Kidney epithelial cell (primary cell): Measurements from ENCODE around the gene DYNLT3. TPM values are rescaled to one million over a fixed set of nuclear protein-coding genes. Genes with fewer than 3 reads are reported as not detected.
A peak's percentile ranks its signal among the peaks of the same experiment; 100 is the strongest.

Source experiments
- DNase-seq: peaks from one replicate; pipeline ENCODE4 v3.0.0-alpha.2; 2010; ENCODE audit warnings: low read depth
- H3K27me3 ChIP-seq: 2 replicates; pipeline ENCODE4 v1.6.0; 2011; ENCODE audit warnings: low read length; ENCODE audit not compliant: control insufficient read depth, insufficient read depth
- H3K36me3 ChIP-seq: 2 replicates; pipeline ENCODE4 v1.5.1; 2011; ENCODE audit warnings: low read length; ENCODE audit not compliant: control insufficient read depth, insufficient read depth
- H3K4me3 ChIP-seq: 2 replicates; pipeline ENCODE4 v1.5.1; 2011; ENCODE audit warnings: low read depth, mild to moderate bottlenecking, control low read depth, low read length
- CTCF ChIP-seq: IDR thresholded peaks from 2 replicates; pipeline ENCODE4 v1.5.1; 2011; ENCODE audit warnings: mild to moderate bottlenecking, moderate library complexity, low read length, control low read depth, inconsistent platforms; ENCODE audit not compliant: insufficient read depth, poor library complexity, severe bottlenecking
- total RNA-seq: library from RNA; depleted of rRNA; stranded (reverse); fragments of >200 nt; gene quantifications from 2 replicates; pipeline ENCODE4 v1.2.3, GENCODE V29; 2015

The DYNLT3 gene
- total RNA-seq: 28.2 and 35.6 TPM in 2 replicates

DNA sequence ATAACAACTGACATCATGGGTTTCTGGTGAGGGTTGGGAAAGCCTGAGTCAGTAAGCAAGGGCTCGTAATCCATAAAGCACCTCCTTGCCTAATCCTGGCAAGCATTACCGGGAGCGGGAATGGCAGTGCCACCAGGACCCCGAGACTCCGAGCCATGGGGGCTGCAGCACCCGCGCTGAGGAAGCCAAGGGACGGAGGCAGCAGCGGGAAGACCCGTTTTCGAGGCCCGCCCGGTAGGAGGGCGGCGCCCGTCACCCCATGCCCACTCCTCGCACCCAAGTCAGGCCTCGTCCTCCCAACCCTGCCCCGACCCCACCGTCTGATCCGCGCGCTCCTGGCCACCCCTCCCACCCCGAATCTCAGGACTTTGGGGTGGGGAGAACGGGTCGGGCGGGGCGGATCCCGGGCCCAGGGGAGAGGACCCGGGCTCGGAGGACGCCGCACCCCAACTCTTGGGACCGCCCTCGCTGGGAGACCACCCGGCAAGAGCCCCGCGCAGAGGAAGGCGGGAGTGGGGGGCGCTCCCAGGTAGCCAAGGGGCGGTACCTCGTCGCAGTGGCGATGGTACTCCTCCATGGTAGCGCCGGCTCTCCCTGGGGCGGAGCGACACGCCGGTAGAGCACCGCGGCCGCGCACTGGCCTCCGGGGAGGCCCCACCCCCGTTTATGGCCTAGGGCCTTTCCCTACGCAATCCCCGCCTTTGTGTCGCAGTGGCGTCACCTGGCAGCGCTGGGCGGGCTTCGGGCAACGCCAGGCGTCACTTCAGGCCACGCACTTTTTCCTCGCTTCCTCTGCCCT lies at the start of gene DYNLT3:
DYNLT3 (minus strand) TSS at position 638 of the 799 bp plus-strand sequence; CDS start at position 577, 61 bp downstream.
- no peak for TF ChIP-seq CTCF
- DNase-seq: peak; percentile 26
- H3K27me3 ChIP-seq: no peaks in the 10 kb centered on the region

GRCh38 chrX:37896511-37896890 lies 49.1 kb upstream of the DYNLT3 start:
- H3K36me3 ChIP-seq: no peaks in the 10 kb centered on the region
- H3K4me3 ChIP-seq: no peak overlapping the region
- DNase-seq: no peak
- TF ChIP-seq CTCF: no peak
- no peaks in the 10 kb centered on the region for H3K27me3 ChIP-seq

More for the DNA sequence above, at the start of gene DYNLT3:
- no peaks in the 10 kb centered on the region for H3K36me3 ChIP-seq
- peak within 1 kb of the TSS; percentile 73 for H3K4me3 ChIP-seq

DNA sequence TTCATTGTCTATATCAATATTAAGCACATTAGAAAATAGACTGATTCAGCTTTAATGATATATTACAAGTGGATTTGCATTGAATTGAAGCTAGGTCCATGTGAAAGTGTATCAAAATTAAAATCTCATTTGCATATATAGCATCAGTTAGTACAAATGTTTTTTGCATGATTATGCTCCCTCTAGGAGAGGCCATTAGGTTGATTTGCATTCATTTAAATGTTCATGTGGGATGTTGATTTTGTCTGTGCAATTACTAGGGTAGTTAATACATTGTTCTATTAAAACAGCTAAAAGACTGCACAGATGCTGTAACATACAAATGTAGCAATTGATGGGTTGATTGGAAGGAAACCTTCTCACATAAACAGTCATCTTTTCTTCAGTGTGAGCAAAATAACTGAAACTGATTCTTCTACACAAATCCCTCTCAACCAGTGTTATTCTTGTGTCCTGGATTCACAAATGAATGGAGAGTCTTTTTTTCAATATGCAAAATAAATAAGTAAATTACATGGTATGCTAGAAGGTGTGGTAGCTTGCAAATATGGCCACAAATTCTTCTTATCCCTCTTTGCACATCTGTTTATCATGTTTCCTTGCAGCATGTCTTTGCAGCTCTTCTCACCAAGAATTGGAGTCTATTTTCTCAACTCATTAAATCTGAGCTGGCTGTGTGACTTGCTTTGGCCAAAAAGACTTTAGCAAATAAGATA lies 48.6 kb upstream of the DYNLT3 start:
- DNase-seq: no peak
- Histone ChIP-seq H3K36me3 (no peaks in the 10 kb centered on the region), H3K4me3 (no peak overlapping the region), H3K27me3 (no peaks in the 10 kb centered on the region)
- no peak for TF ChIP-seq CTCF

DNA sequence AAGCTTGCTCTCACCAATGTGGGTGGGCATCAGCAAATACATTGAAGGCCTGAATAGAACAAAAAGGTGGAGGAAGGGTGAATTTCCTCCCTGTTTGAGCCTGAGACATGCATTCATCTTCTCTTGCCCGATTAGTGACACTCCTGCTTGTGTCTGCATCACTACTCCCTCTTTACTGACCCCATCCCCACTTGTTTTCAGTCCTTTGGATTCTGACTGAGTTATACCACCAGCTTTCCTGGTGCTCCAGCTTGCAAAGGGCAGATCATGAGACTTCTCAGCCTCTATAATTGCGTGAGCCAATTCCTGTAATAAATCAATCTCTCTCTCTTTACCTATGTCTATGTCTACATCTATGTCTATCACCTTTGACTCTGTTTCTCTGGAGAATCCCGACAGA lies 47.4 kb upstream of the DYNLT3 start:
- H3K36me3 ChIP-seq: no peaks in the 10 kb centered on the region
- no peak for DNase-seq
- no peak for TF ChIP-seq CTCF
- no peaks in the 10 kb centered on the region for H3K27me3 ChIP-seq
- no peak overlapping the region for H3K4me3 ChIP-seq

DNA sequence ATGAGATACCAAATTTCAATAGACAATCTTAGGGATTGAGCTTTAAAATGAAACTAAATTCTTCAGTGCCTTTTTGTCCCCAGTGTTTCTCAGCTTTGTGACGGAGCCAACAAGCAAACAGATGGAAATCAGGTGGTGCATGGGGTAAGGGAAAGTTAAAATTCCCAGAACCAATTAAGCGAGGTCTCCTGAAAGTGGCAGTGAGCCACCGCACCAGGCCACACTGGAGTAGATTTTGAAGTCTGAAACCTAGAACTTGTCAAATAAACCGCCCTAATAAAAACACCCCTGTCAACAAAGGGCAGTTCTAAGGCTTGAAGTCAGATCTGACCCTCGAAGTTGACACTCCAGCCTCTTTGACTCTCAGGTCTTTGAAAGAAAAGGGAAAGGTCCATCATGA lies 40.6 kb upstream of the DYNLT3 start:
- TF ChIP-seq CTCF: no peak
- Histone ChIP-seq H3K27me3 (no peaks in the 10 kb centered on the region), H3K36me3 (no peaks in the 10 kb centered on the region), H3K4me3 (no peak overlapping the region)
- no peak for DNase-seq
